ENCODE data around the gene SHOC1. TPM values are rescaled to one million over a fixed set of nuclear protein-coding genes. Genes with fewer than 3 reads are reported as not detected.

The SHOC1 gene
- polyA plus RNA-seq, 1 of the 3 experiments (the other 2 are of a cell fraction): not detected

GRCh38 chr9:111843971-111844370 is 49.2 kb upstream of the SHOC1 start:
- Histone ChIP-seq H3K79me2 (ENCODE audit: insufficient read depth) (no peaks in the 10 kb centered on the region), H3K4me1 (ENCODE audit: control insufficient read depth in 1 of 2, insufficient read depth in 2 of 2, low read depth in 1 of 2, low read length in 1 of 2) (peaks cover 0 to 3% of the 10 kb centered on the region in 2 experiments; a peak in 1 of 4 replicates), H3K36me3 (replicated peaks in 1 of 2; ENCODE audit: control insufficient read depth in 1 of 2, insufficient read depth in 2 of 2, low read length in 1 of 2) (no peaks in the 10 kb centered on the region), H2AFZ (ENCODE audit: low read depth) (no peak overlapping the region), H3K4me2 (no peak overlapping the region), H4K20me1 (ENCODE audit: insufficient read depth) (no peaks in the 10 kb centered on the region), H3K9me3 (no peaks in the 10 kb centered on the region), H3F3A (replicated peaks; ENCODE audit: insufficient read depth) (no peaks in the 10 kb centered on the region), H3K27ac (ENCODE audit: low read depth in 2 of 2, low read length in 1 of 2) (no peak overlapping the region), H3K27me3 (ENCODE audit: insufficient read depth) (no peaks in the 10 kb centered on the region), H3K4me3 (ENCODE audit: low read depth in 2 of 2, low read length in 1 of 2) (no peak overlapping the region), H3K9ac (no peak overlapping the region), H3K9me2 (no peaks in the 10 kb centered on the region)
- ChIA-PET CTCF (no interaction called here), POLR2A (no interaction called here)
- 88% methylated on average over 3 of the region's 3 CpGs for whole genome bisulfite sequencing (ENCODE audit: low lambda C conversion rate)
- DNase-seq: no peak
- TF ChIP-seq MXI1 (IDR thresholded peaks at IDR 0.05; ENCODE audit: low read depth, low read length) (no peak), IRF3 (IDR thresholded peaks at IDR 0.05; ENCODE audit: low read depth, low read length) (no peak), SIN3A (IDR thresholded peaks at IDR 0.05; ENCODE audit: borderline replicate concordance, low read depth, low read length) (no peak), SMC3 (IDR thresholded peaks at IDR 0.05; ENCODE audit: low read depth, low read length) (no peak), GABPA (IDR thresholded peaks at IDR 0.05; ENCODE audit: low read depth) (no peak), EZH2phosphoT487 (IDR thresholded peaks at IDR 0.05; ENCODE audit: borderline replicate concordance, low read depth) (no peak), YY1 (IDR thresholded peaks at IDR 0.05; ENCODE audit: low read depth) (no peak)

DNA sequence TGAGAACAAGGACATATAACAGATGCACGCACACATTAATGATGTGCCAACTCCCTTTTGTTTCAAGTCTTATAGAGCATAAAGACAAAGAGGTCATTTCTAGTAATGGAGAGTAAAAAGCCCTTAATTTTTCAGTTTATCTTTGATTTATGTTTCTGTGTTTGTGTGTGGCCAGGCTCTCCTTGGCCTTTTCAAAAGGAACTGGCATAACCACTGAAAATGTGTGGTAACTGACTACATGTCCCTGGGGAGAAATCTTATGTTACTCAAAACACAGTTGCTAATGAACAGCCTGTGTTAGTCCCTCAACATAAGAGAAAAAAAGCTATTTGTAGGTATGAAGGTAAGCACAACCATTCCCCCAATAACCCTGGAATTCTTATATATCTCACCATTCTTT is 47.6 kb upstream of the SHOC1 start:
- no peak overlapping the region for H3K4me2 ChIP-seq
- H3K4me3 ChIP-seq (ENCODE audit: low read depth in 2 of 2, low read length in 1 of 2): no peak overlapping the region
- H3K79me2 ChIP-seq (ENCODE audit: insufficient read depth): no peaks in the 10 kb centered on the region
- H3K9me3 ChIP-seq: no peaks in the 10 kb centered on the region
- POLR2A ChIA-PET: no interaction called here
- H3K9ac ChIP-seq: no peak overlapping the region
- H3K36me3 ChIP-seq (replicated peaks in 1 of 2; ENCODE audit: control insufficient read depth in 1 of 2, insufficient read depth in 2 of 2, low read length in 1 of 2): no peaks in the 10 kb centered on the region
- no peaks in the 10 kb centered on the region for H3K9me2 ChIP-seq
- WGBS (ENCODE audit: low lambda C conversion rate): 85% methylated on average over 1 of the region's 1 CpG
- H3F3A ChIP-seq (replicated peaks; ENCODE audit: insufficient read depth): no peaks in the 10 kb centered on the region
- TF ChIP-seq EP300 (IDR thresholded peaks at IDR 0.05; ENCODE audit: borderline replicate concordance in 1 of 2, low read depth in 1 of 2, low read length in 1 of 2) (no peak), FOSL2 (IDR thresholded peaks at IDR 0.05; ENCODE audit: borderline replicate concordance, low read depth) (no peak), NFIC (IDR thresholded peaks at IDR 0.05; ENCODE audit: borderline replicate concordance) (no peak), MXI1 (IDR thresholded peaks at IDR 0.05; ENCODE audit: low read depth, low read length) (no peak), FOXJ3 (CRISPR knock-in tag; IDR thresholded peaks at IDR 0.05) (no peak), YY1 (IDR thresholded peaks at IDR 0.05; ENCODE audit: low read depth) (no peak), MEF2A (IDR thresholded peaks at IDR 0.05; ENCODE audit: borderline replicate concordance, low read depth) (no peak), ZBTB33 (IDR thresholded peaks at IDR 0.05; ENCODE audit: borderline replicate concordance, low read depth) (no peak), ELF1 (IDR thresholded peaks at IDR 0.05) (no peak), TEAD4 (IDR thresholded peaks at IDR 0.05; ENCODE audit: borderline replicate concordance, insufficient read depth) (no peak), GATA2 (CRISPR knock-in tag; IDR thresholded peaks at IDR 0.05) (no peak), CHD2 (IDR thresholded peaks at IDR 0.05; ENCODE audit: low read length, partially characterized antibody) (no peak), POLR2AphosphoS5 (IDR thresholded peaks at IDR 0.05; ENCODE audit: low read depth, low read length) (no peak), RXRA (IDR thresholded peaks at IDR 0.05; ENCODE audit: borderline replicate concordance, low read depth) (no peak)
- TF ChIP-seq, protein P1, sequence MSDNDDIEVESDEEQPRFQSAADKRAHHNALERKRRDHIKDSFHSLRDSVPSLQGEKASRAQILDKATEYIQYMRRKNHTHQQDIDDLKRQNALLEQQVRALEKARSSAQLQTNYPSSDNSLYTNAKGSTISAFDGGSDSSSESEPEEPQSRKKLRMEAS (IDR thresholded peaks at IDR 0.05; ENCODE audit: low read depth): no peak
- TF ChIP-seq, protein P2, sequence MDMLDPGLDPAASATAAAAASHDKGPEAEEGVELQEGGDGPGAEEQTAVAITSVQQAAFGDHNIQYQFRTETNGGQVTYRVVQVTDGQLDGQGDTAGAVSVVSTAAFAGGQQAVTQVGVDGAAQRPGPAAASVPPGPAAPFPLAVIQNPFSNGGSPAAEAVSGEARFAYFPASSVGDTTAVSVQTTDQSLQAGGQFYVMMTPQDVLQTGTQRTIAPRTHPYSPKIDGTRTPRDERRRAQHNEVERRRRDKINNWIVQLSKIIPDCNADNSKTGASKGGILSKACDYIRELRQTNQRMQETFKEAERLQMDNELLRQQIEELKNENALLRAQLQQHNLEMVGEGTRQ (IDR thresholded peaks at IDR 0.05; ENCODE audit: borderline replicate concordance, low read depth, low read length): no peak
- CTCF ChIA-PET: no interaction called here
- peaks cover 0 to 3% of the 10 kb centered on the region in 2 experiments; a peak in 1 of 4 replicates for H3K4me1 ChIP-seq (ENCODE audit: control insufficient read depth in 1 of 2, insufficient read depth in 2 of 2, low read depth in 1 of 2, low read length in 1 of 2)
- H3K27me3 ChIP-seq (ENCODE audit: insufficient read depth): no peaks in the 10 kb centered on the region
- no peaks in the 10 kb centered on the region for H4K20me1 ChIP-seq (ENCODE audit: insufficient read depth)
- H3K27ac ChIP-seq (ENCODE audit: low read depth in 2 of 2, low read length in 1 of 2): no peak overlapping the region
- no peak overlapping the region for H2AFZ ChIP-seq (ENCODE audit: low read depth)
- no peak for DNase-seq
